ENCODE measurements around the gene DGKG.

DNA sequence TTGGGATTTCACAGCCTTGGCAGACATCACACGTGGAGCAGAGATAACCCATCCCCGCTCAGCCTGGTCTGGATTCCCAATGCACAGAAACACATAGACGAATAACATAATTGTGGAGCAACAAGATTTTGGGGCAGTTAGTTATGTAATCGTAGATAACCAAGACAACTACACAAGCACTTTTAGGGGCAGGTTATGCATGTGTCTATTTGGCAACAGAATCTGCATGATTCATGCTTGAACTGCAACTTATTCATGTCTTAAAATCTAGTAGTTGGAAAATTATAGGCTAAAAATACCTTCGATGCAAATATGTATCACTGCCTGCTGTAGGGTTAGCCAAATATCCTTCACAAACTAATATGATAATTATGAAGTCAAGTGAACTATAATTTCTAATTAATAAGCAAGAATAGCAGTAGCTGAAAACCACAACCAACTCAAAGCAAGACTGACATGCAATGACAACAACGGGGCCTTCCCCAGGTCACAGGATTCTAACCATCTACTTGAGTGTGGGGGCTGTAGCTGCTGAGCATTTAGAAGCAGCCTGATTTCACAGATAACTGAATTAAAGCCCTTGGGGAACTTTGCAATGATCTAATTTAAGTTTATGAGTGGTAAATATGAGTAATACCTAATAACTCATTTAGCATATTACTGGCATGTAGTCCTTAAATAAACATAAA is 31.1 kb downstream of the DGKG start:
- no peak for TF ChIP-seq POLR2AphosphoS5 (IDR thresholded peaks at IDR 0.05)
- TF ChIP-seq, protein P1, sequence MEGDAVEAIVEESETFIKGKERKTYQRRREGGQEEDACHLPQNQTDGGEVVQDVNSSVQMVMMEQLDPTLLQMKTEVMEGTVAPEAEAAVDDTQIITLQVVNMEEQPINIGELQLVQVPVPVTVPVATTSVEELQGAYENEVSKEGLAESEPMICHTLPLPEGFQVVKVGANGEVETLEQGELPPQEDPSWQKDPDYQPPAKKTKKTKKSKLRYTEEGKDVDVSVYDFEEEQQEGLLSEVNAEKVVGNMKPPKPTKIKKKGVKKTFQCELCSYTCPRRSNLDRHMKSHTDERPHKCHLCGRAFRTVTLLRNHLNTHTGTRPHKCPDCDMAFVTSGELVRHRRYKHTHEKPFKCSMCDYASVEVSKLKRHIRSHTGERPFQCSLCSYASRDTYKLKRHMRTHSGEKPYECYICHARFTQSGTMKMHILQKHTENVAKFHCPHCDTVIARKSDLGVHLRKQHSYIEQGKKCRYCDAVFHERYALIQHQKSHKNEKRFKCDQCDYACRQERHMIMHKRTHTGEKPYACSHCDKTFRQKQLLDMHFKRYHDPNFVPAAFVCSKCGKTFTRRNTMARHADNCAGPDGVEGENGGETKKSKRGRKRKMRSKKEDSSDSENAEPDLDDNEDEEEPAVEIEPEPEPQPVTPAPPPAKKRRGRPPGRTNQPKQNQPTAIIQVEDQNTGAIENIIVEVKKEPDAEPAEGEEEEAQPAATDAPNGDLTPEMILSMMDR (IDR thresholded peaks at IDR 0.05), result no peak

Data from breast epithelium (tissue), 3 donors.